HL-60 (cell line): ENCODE results near the gene KANK3.
A peak's percentile ranks its signal among the peaks of the same experiment; 100 is the strongest.

Experiments used
- DNase-seq, 2 experiments: peaks; one replicate each; pipeline ENCODE4 v3.0.0-alpha.2; 2010 to 2020; ENCODE audit warnings: low read depth in 1 of 2, low spot score in 1 of 2
- H3K27ac ChIP-seq: fragments of 250-450 bp; sonication (Bioruptor Pico); replicated peaks from 2 replicates; pipeline ENCODE4 v1.5.1; 2020; ENCODE audit warnings: mild to moderate bottlenecking, moderate library complexity
- H3K27me3 ChIP-seq: fragments of 250-450 bp; sonication (Bioruptor Pico); 2 replicates; pipeline ENCODE4 v1.5.1; 2021; ENCODE audit warnings: mild to moderate bottlenecking, moderate library complexity; ENCODE audit not compliant: insufficient read depth, poor library complexity, severe bottlenecking
- H3K4me3 ChIP-seq: replicated peaks from 2 replicates; pipeline ENCODE4 v1.5.1; 2011; ENCODE audit warnings: mild to moderate bottlenecking, control low read depth, low read length; ENCODE audit not compliant: insufficient read depth
- GABPA ChIP-seq: IDR thresholded peaks from 2 replicates; pipeline ENCODE4 v1.6.1; 2012; ENCODE audit warnings: low read depth
- POLR2AphosphoS5 ChIP-seq: IDR thresholded peaks from 2 replicates; pipeline ENCODE4 v1.6.1; 2012; ENCODE audit warnings: low read depth
- SPI1 ChIP-seq: IDR thresholded peaks from 2 replicates; pipeline ENCODE4 v1.6.1; 2012; ENCODE audit warnings: low read depth, mild to moderate bottlenecking, borderline replicate concordance
- TF ChIP-seq, protein P1 (sequence below): IDR thresholded peaks from one replicate; pipeline ENCODE4 v1.5.1; 2011; ENCODE audit warnings: low read length, control low read depth, inconsistent platforms; ENCODE audit not compliant: insufficient read depth
- TF ChIP-seq, protein P2 (sequence below): IDR thresholded peaks from 2 replicates; pipeline ENCODE4 v1.6.1; 2012; ENCODE audit warnings: low read depth; ENCODE audit not compliant: insufficient replicate concordance

Gene KANK3

DNA sequence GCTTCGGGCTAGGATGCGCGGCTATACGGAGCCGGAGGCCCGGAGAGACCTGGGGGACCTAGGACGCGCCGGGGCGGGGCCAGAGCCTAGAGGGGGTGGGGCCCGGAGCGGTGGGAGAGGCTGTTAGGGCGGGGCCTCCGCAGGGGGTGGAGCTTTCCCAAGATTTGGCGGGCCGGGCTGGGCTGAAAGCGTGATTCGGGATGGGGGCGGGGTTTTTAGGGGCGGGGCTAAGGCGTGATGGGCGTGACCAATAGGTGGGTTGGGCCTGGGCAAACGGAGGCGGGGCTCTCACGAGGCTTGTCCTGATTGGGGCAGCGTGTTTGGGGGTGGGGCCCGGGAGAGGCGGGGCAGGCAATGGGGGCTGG is 47.5 kb upstream of the KANK3 start:
- H3K4me3 ChIP-seq, result peak overlapping the region; percentile 59
- H3K27ac ChIP-seq, result peak overlapping the region; percentile 74
- TF ChIP-seq SPI1 (no peak), POLR2AphosphoS5 (peak; percentile 6; the same call in 1 of the 2 replicates)
- TF ChIP-seq, protein P1, sequence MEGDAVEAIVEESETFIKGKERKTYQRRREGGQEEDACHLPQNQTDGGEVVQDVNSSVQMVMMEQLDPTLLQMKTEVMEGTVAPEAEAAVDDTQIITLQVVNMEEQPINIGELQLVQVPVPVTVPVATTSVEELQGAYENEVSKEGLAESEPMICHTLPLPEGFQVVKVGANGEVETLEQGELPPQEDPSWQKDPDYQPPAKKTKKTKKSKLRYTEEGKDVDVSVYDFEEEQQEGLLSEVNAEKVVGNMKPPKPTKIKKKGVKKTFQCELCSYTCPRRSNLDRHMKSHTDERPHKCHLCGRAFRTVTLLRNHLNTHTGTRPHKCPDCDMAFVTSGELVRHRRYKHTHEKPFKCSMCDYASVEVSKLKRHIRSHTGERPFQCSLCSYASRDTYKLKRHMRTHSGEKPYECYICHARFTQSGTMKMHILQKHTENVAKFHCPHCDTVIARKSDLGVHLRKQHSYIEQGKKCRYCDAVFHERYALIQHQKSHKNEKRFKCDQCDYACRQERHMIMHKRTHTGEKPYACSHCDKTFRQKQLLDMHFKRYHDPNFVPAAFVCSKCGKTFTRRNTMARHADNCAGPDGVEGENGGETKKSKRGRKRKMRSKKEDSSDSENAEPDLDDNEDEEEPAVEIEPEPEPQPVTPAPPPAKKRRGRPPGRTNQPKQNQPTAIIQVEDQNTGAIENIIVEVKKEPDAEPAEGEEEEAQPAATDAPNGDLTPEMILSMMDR, result no peak

DNA sequence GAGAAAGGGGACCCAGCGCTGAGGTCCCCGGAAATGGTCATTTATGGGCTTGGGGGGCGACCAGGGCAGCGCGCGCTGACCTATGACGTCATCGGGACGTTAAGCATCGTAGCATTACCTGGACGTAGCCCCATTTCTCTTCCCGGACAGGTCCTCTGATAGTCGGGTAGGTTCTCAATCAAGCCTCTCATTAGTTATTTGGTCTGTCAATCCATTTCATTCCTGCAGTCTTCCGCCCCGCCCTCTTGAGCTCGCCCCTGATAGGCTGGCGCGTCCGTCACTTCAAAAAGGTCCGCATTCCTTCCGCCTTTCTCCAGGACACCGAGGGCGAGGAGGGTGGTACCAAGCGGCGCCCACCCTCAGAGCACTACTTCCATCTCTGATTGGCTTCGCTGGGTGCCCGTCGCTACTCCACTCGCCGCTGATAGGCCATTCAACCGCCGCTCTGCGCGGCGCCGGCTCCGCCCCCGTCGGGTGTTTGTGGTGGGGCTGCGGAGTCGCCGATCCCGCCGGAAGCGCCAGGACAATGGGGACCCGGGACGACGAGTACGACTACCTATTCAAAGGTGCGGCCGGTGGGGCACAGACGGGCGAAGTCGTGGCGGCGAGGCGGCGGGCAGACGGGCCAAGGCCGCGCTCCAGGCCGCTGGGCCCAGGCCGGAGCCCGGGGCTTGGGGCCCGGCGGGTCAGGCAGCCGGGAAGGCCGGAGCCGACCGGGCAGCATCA is 47.0 kb upstream of the KANK3 start, which contains the start of gene RAB11B:
RAB11B (plus strand) TSS at position 470 of the 726 bp plus-strand sequence; CDS start at position 527, 57 bp downstream.
- Histone ChIP-seq H3K27me3 (no peaks in the 10 kb centered on the region), H3K27ac (peak within 1 kb of the TSS; percentile 78), H3K4me3 (peak within 1 kb of the TSS; percentile 66)
- TF ChIP-seq GABPA, result peak; percentile 84
- TF ChIP-seq POLR2AphosphoS5, result peak; percentile 37
- TF ChIP-seq SPI1, result no peak; the same call in 1 of the 2 replicates
- peak; percentile 99 to 100 for DNase-seq

More for the DNA sequence above, 47.5 kb upstream of the KANK3 start:
- H3K27me3 ChIP-seq, result no peaks in the 10 kb centered on the region
- peak; percentile 70 to 94 for DNase-seq

DNA sequence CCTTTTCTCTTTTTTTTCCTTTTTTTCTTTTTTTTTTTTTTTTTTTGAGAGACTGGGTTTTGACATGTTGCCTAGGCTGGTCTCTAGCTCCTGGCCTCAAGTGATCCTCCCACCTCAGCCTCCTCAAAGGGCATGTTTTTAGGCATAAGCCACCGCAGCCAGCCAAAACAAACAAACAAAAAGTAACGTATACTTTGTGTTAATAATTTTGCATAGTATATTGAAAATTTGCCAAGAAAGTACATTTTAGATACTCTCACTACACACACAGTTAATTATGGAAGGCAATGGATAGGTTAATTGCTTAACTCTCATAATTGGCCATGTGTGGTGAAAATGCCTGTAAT is 45.5 kb upstream of the KANK3 start:
- Histone ChIP-seq H3K4me3 (no peak overlapping the region), H3K27me3 (no peaks in the 10 kb centered on the region), H3K27ac (no peak overlapping the region)
- DNase-seq, result no peak
- TF ChIP-seq, protein P2, sequence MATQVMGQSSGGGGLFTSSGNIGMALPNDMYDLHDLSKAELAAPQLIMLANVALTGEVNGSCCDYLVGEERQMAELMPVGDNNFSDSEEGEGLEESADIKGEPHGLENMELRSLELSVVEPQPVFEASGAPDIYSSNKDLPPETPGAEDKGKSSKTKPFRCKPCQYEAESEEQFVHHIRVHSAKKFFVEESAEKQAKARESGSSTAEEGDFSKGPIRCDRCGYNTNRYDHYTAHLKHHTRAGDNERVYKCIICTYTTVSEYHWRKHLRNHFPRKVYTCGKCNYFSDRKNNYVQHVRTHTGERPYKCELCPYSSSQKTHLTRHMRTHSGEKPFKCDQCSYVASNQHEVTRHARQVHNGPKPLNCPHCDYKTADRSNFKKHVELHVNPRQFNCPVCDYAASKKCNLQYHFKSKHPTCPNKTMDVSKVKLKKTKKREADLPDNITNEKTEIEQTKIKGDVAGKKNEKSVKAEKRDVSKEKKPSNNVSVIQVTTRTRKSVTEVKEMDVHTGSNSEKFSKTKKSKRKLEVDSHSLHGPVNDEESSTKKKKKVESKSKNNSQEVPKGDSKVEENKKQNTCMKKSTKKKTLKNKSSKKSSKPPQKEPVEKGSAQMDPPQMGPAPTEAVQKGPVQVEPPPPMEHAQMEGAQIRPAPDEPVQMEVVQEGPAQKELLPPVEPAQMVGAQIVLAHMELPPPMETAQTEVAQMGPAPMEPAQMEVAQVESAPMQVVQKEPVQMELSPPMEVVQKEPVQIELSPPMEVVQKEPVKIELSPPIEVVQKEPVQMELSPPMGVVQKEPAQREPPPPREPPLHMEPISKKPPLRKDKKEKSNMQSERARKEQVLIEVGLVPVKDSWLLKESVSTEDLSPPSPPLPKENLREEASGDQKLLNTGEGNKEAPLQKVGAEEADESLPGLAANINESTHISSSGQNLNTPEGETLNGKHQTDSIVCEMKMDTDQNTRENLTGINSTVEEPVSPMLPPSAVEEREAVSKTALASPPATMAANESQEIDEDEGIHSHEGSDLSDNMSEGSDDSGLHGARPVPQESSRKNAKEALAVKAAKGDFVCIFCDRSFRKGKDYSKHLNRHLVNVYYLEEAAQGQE, result no peak
- TF ChIP-seq POLR2AphosphoS5 (no peak), GABPA (no peak), SPI1 (no peak)
- TF ChIP-seq, protein P1, result no peak

DNA sequence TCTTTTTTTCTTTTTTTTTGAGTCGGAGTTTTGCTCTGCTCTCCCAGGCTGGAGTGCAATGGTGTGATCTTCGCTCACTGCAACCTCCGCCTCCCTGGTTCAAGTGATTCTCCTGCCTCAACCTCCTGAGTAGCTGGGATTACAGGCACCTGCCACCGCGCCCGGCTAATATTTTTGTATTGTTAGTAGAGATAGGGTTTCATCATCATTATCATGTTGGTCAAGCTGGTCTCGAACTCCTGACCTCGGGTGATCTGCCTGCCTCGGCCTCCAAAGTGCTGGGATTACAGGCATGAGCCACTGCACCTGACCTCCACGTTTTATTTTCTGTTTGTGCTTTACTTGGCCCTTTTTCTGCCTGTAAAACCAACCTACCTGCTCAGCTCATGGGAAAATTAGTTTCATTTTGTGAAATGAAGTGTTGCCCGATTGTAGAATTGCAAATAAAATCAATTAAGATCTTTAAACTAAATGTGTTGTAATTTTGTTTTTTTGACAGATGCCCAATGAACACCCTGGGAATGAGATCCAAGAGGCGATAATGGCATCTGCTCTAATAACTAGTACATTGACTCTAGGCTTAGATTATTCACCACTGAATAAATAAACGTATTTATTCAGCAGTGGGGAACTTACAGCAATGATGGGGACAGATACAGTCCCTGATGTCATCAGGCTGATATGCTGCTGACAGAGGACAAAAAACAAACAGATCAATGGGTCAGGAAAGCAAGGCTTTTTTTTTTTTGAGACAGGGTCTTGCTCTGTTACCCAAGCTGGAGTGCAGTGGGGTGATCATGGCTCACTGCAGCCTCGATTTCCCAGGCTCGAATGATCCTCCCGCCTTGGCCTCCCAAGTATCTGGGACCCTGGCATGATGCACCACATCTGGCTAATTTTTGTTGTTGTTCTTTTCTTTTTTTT is 44.9 kb upstream of the KANK3 start:
- Histone ChIP-seq H3K27ac (no peak overlapping the region), H3K27me3 (no peaks in the 10 kb centered on the region), H3K4me3 (no peak overlapping the region)
- DNase-seq, result no peak
- TF ChIP-seq, protein P2, result no peak
- no peak for TF ChIP-seq POLR2AphosphoS5
- TF ChIP-seq, protein P1, result no peak
- no peak for TF ChIP-seq GABPA
- no peak for TF ChIP-seq SPI1
